Nephron (organoid): Measurements from ENCODE around the gene E2F6.

Source experiments
- H3K27ac Mint-ChIP-seq, 3 experiments: 2 replicates each; pipeline ENCODE4 v1.8.0; 2020; ENCODE audit warnings: mixed read lengths in 3 of 3, mild to moderate bottlenecking in 2 of 3, moderate library complexity in 1 of 3
- H3K27me3 Mint-ChIP-seq: 2 replicates; pipeline ENCODE4 v1.8.0; 2021; ENCODE audit warnings: low read depth, mild to moderate bottlenecking, moderate library complexity, mixed read lengths
- H3K36me3 Mint-ChIP-seq: 2 replicates; pipeline ENCODE4 v1.8.0; 2020; ENCODE audit warnings: low read depth, mixed read lengths
- H3K4me1 Mint-ChIP-seq: 2 replicates; pipeline ENCODE4 v1.8.0; 2020; ENCODE audit warnings: mixed read lengths
- H3K4me3 Mint-ChIP-seq, 3 experiments: 2 replicates each; pipeline ENCODE4 v1.8.0; 2020; ENCODE audit warnings: mild to moderate bottlenecking in 3 of 3, mixed read lengths in 3 of 3, moderate library complexity in 2 of 3
- H3K9me3 Mint-ChIP-seq: 2 replicates; pipeline ENCODE4 v1.8.0; 2020; ENCODE audit warnings: mixed read lengths
- TF ChIP-seq, protein P1 (sequence below), 3 experiments: fragments of 200-600 bp; sonication (generic); IDR thresholded peaks; one replicate each; pipeline ENCODE4 v1.5.0; 2021; ENCODE audit warnings: antibody characterized with exemption in 3 of 3; ENCODE audit not compliant: unreplicated experiment in 3 of 3

E2F6 gene

DNA sequence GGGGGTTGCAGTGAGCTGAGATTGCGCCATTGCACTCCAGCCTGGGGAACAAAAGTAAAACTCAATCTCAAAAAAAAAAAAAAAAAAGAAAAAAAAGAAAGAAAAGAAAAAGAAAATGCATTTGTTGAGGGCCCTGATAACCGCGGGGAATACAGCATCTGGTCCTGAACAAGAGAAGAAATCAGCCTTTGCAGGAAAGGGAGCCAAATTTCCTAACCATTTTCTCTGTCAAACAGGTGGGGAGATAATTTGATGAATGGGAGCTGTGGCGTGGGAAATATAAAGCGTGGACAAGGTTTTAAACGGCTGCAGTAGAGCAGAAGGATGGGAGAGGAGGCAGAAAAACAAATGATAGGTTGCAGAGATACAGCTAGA is 864 bp downstream of the E2F6 start:
- H3K4me3 Mint-ChIP-seq = peak overlapping the region; percentile 86 to 96 (median 95)
- H3K4me1 Mint-ChIP-seq = peaks cover 45% of the 10 kb centered on the region
- no peaks in the 10 kb centered on the region for H3K27me3 Mint-ChIP-seq
- peaks cover 23% of the 10 kb centered on the region for H3K36me3 Mint-ChIP-seq
- H3K27ac Mint-ChIP-seq = peak overlapping the region; percentile 89 to 97 (median 95)
- TF ChIP-seq, protein P1, sequence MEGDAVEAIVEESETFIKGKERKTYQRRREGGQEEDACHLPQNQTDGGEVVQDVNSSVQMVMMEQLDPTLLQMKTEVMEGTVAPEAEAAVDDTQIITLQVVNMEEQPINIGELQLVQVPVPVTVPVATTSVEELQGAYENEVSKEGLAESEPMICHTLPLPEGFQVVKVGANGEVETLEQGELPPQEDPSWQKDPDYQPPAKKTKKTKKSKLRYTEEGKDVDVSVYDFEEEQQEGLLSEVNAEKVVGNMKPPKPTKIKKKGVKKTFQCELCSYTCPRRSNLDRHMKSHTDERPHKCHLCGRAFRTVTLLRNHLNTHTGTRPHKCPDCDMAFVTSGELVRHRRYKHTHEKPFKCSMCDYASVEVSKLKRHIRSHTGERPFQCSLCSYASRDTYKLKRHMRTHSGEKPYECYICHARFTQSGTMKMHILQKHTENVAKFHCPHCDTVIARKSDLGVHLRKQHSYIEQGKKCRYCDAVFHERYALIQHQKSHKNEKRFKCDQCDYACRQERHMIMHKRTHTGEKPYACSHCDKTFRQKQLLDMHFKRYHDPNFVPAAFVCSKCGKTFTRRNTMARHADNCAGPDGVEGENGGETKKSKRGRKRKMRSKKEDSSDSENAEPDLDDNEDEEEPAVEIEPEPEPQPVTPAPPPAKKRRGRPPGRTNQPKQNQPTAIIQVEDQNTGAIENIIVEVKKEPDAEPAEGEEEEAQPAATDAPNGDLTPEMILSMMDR (IDR thresholded peaks at IDR 0.05; ENCODE audit: unreplicated experiment in 3 of 3) = no peak
- H3K9me3 Mint-ChIP-seq = no peaks in the 10 kb centered on the region

DNA sequence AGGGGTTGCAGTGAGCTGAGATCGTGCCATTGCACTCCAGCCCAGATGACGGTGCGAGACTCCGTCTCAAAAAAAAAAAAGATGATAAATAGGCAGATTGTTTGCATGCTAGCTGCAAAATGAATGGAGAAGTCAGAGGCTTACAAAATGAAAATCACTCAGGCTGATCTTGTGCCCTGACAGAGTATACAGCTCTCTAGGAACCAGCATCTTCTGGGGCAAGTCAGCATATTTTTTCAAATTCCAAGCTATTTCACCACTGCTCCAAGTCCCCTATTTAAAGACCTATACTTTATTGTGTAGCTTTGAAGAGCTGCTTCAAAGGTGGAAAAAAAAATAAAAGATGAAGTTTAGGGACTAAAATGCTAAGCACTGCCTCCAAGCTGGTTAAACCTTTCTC is 6.1 kb downstream of the E2F6 start:
- Mint-ChIP-seq H3K27ac (no peak overlapping the region), H3K4me3 (no peak overlapping the region), H3K36me3 (peaks cover 31% of the 10 kb centered on the region), H3K4me1 (peaks cover 68% of the 10 kb centered on the region), H3K27me3 (no peaks in the 10 kb centered on the region), H3K9me3 (no peaks in the 10 kb centered on the region)
- TF ChIP-seq, protein P1 (IDR thresholded peaks at IDR 0.05; ENCODE audit: unreplicated experiment in 3 of 3) = no peak

DNA sequence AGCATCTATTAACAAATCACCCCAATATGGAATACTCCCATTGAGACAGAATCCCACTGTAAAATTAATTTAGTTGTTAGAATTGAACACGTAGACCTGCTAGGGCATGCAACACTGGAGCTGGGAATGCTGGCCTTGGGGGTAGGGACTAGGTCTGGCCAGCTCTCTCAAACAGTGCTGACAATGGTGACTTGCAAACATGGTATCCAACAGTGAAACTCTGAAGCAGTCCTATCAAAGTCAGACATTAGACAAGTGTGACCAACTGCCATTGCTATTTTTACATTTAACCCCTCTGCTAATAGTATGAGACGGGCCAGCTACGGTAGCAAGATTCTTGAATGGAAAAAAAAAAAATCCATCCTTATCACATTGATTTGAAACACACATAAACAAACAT is 7.2 kb downstream of the E2F6 start:
- no peaks in the 10 kb centered on the region for H3K27me3 Mint-ChIP-seq
- no peak overlapping the region for H3K27ac Mint-ChIP-seq
- peak overlapping the region in 1 of 3 experiments; percentile 27 for H3K4me3 Mint-ChIP-seq
- peaks cover 32% of the 10 kb centered on the region for H3K36me3 Mint-ChIP-seq
- peaks cover 61% of the 10 kb centered on the region for H3K4me1 Mint-ChIP-seq
- no peaks in the 10 kb centered on the region for H3K9me3 Mint-ChIP-seq
- TF ChIP-seq, protein P1 (IDR thresholded peaks at IDR 0.05; ENCODE audit: unreplicated experiment in 3 of 3) = no peak

DNA sequence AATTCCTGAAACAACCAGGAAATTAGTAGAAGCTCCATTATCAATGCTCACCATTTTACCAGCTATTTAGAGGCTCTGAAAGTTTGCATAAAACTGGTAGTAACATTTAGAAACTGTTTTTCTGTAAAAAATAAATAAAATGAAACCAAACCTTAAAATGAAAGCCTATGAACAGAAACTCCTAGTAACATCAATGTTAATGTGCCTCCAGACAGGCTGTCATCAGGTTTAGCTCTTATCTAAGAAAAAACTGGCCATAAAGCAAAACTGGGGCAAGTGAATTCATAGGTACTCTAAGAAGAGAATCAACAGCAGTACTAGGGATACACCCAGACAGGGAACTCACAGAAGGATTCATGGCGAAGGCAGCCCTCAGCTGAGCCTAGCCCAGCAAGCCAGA is 8.0 kb downstream of the E2F6 start:
- Mint-ChIP-seq H3K27ac (no peak overlapping the region), H3K27me3 (no peaks in the 10 kb centered on the region), H3K36me3 (peaks cover 32% of the 10 kb centered on the region), H3K4me1 (peaks cover 53% of the 10 kb centered on the region), H3K4me3 (peak overlapping the region in 1 of 3 experiments; percentile 8), H3K9me3 (no peaks in the 10 kb centered on the region)
- TF ChIP-seq, protein P1 (IDR thresholded peaks at IDR 0.05; ENCODE audit: unreplicated experiment in 3 of 3) = no peak

DNA sequence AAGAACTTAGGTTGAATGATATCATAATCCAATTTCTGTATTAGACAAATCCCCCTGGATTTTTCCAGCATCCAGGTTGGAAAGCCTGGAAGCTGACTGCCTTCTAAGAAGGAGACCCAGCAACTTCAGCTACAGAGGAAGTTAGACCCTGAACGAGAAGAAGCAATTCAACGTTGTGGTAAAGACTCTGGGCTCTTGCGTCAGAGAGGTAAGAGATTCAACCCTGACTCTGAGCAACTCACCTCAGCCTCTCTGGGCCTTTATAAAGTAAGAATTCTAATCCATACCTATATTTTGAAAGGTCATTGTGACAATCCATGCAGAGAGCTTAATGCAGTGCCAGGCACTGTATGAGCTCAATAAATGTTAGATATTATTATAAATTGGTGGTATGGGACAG is 9.7 kb downstream of the E2F6 start:
- H3K4me3 Mint-ChIP-seq = no peak overlapping the region
- TF ChIP-seq, protein P1 (IDR thresholded peaks at IDR 0.05; ENCODE audit: unreplicated experiment in 3 of 3) = no peak
- no peak overlapping the region for H3K27ac Mint-ChIP-seq
- H3K4me1 Mint-ChIP-seq = peaks cover 39% of the 10 kb centered on the region
- H3K9me3 Mint-ChIP-seq = no peaks in the 10 kb centered on the region
- peaks cover 33% of the 10 kb centered on the region for H3K36me3 Mint-ChIP-seq
- no peaks in the 10 kb centered on the region for H3K27me3 Mint-ChIP-seq

DNA sequence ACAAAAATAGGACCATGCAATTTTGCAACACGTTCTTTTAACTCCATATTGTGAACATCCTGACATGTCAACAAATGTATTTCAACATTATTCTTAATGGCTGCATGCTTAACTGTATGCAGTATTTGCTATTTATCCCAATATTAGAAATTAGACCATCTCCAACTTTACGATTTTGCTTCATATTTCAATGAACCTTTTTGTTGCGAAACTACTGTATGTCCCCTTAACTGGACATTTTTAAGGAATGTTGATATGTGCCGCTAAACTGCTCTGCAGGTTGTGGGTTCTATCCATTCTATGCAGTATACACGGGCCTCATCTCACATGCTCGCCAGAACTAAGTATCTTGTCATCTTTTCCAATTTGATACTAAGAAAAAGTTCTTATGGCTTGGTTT is 11.1 kb downstream of the E2F6 start:
- Mint-ChIP-seq H3K27ac (no peak overlapping the region), H3K9me3 (no peaks in the 10 kb centered on the region), H3K36me3 (peaks cover 43% of the 10 kb centered on the region), H3K27me3 (no peaks in the 10 kb centered on the region), H3K4me1 (peaks cover 35% of the 10 kb centered on the region), H3K4me3 (no peak overlapping the region)
- TF ChIP-seq, protein P1 (IDR thresholded peaks at IDR 0.05; ENCODE audit: unreplicated experiment in 3 of 3) = no peak
